Astrocyte (in vitro differentiated cells and primary cell): ENCODE measurements around the gene IFNL1. TPM values are rescaled to one million over a fixed set of nuclear protein-coding genes. Genes with fewer than 3 reads are reported as not detected.

Experiments
- DNase-seq: peaks from one replicate; pipeline ENCODE4 v3.0.0-alpha.2; 2010; ENCODE audit warnings: low read depth
- FAIRE-seq: peaks from 2 replicates; lab custom pipeline; 2011; peaks lifted over from hg19 to GRCh38; lab: Jason Lieb, UNC
- H2AFZ ChIP-seq: 2 replicates; pipeline ENCODE4 v1.6.0; 2012; ENCODE audit warnings: low read depth, low read length, inconsistent platforms
- H3K27ac ChIP-seq: 2 replicates; pipeline ENCODE4 v1.5.1; 2011; ENCODE audit warnings: low read depth, low read length, inconsistent platforms
- H3K27me3 ChIP-seq: 2 replicates; pipeline ENCODE4 v1.6.0; 2011; ENCODE audit warnings: low read length, inconsistent platforms; ENCODE audit not compliant: insufficient read depth
- H3K36me3 ChIP-seq: 2 replicates; pipeline ENCODE4 v1.5.1; 2011; ENCODE audit warnings: low read length, inconsistent platforms; ENCODE audit not compliant: insufficient read depth
- H3K4me1 ChIP-seq: 2 replicates; pipeline ENCODE4 v1.5.1; 2011; ENCODE audit warnings: low read length, inconsistent platforms; ENCODE audit not compliant: insufficient read depth
- H3K4me2 ChIP-seq: 2 replicates; pipeline ENCODE4 v1.6.0; 2012; ENCODE audit warnings: low read length, inconsistent platforms
- H3K4me3 ChIP-seq: 2 replicates; pipeline ENCODE4 v1.5.1; 2011; ENCODE audit warnings: low read depth, mild to moderate bottlenecking, low read length, inconsistent platforms; ENCODE audit not compliant: insufficient read depth
- H3K79me2 ChIP-seq: 2 replicates; pipeline ENCODE4 v1.6.0; 2012; ENCODE audit warnings: mild to moderate bottlenecking, low read length, inconsistent platforms; ENCODE audit not compliant: insufficient read depth
- H3K9ac ChIP-seq: 2 replicates; pipeline ENCODE4 v1.6.0; 2012; ENCODE audit warnings: mild to moderate bottlenecking, low read length, inconsistent platforms
- H3K9me3 ChIP-seq: 2 replicates; pipeline ENCODE4 v1.5.1; 2012; ENCODE audit warnings: low read depth, mild to moderate bottlenecking, low read length, inconsistent platforms; ENCODE audit not compliant: insufficient read depth
- H4K20me1 ChIP-seq: 2 replicates; pipeline ENCODE4 v1.6.0; 2012; ENCODE audit warnings: low read length, inconsistent platforms; ENCODE audit not compliant: insufficient read depth
- H3K27ac Mint-ChIP-seq: one replicate; pipeline ENCODE4 v1.8.0; 2021; ENCODE audit warnings: mild to moderate bottlenecking, mixed read lengths; ENCODE audit not compliant: unreplicated experiment
- H3K27me3 Mint-ChIP-seq: one replicate; pipeline ENCODE4 v1.8.0; 2021; ENCODE audit warnings: low read depth, mixed read lengths; ENCODE audit not compliant: unreplicated experiment
- H3K36me3 Mint-ChIP-seq: one replicate; pipeline ENCODE4 v1.8.0; 2021; ENCODE audit warnings: low read depth, mixed read lengths; ENCODE audit not compliant: unreplicated experiment
- H3K4me1 Mint-ChIP-seq: one replicate; pipeline ENCODE4 v1.8.0; 2021; ENCODE audit warnings: low read depth, mixed read lengths; ENCODE audit not compliant: unreplicated experiment
- H3K4me3 Mint-ChIP-seq: one replicate; pipeline ENCODE4 v1.8.0; 2021; ENCODE audit warnings: mild to moderate bottlenecking, moderate library complexity, mixed read lengths; ENCODE audit not compliant: unreplicated experiment
- H3K9me3 Mint-ChIP-seq: one replicate; pipeline ENCODE4 v1.8.0; 2021; ENCODE audit warnings: mild to moderate bottlenecking, mixed read lengths; ENCODE audit not compliant: unreplicated experiment
- CTCF ChIP-seq: IDR thresholded peaks from 2 replicates; pipeline ENCODE4 v1.5.1; 2011; ENCODE audit warnings: low read depth, mild to moderate bottlenecking, inconsistent platforms, low read length, moderate library complexity; ENCODE audit not compliant: insufficient read depth
- EZH2 ChIP-seq: IDR thresholded peaks from 2 replicates; pipeline ENCODE4 v1.6.1; 2012; ENCODE audit warnings: mild to moderate bottlenecking, low read length, inconsistent platforms; ENCODE audit not compliant: insufficient read depth
- total RNA-seq: library from RNA; stranded (reverse); gene quantifications from 2 replicates; pipeline ENCODE4 v1.2.1, GENCODE V29; 2021

IFNL1 gene
- total RNA-seq, 1 donor from 2014 or later, result 0.52 TPM

- Mint-ChIP-seq H3K9me3 (peaks cover 5% of the 10 kb centered on the region), H3K4me3 (no peak overlapping the region), H3K36me3 (no peaks in the 10 kb centered on the region), H3K27ac (peak overlapping the region; percentile 6), H3K4me1 (peaks cover 34% of the 10 kb centered on the region), H3K27me3 (peaks cover 17% of the 10 kb centered on the region)
- H3K4me2 ChIP-seq, result no peak overlapping the region
- TF ChIP-seq EZH2 (no peak), CTCF (no peak)
- H3K9me3 ChIP-seq, result no peaks in the 10 kb centered on the region
- no peak overlapping the region for H3K9ac ChIP-seq
- peaks cover 62% of the 10 kb centered on the region for H3K27me3 ChIP-seq
- no peak overlapping the region for H3K4me3 ChIP-seq
- H3K79me2 ChIP-seq, result no peaks in the 10 kb centered on the region
- no peaks in the 10 kb centered on the region for H3K4me1 ChIP-seq
- no peak for FAIRE-seq
- H4K20me1 ChIP-seq, result no peaks in the 10 kb centered on the region
- H2AFZ ChIP-seq, result no peak overlapping the region
- DNase-seq, result no peak
- no peak overlapping the region for H3K27ac ChIP-seq
- no peaks in the 10 kb centered on the region for H3K36me3 ChIP-seq
These were observed 7.9 kb downstream of the IFNL1 start for GRCh38 chr19:39304185-39304513.

- no peak for FAIRE-seq
- no peaks in the 10 kb centered on the region for H3K79me2 ChIP-seq
- no peak for DNase-seq
- H3K9me3 ChIP-seq, result no peaks in the 10 kb centered on the region
- no peak overlapping the region for H3K4me2 ChIP-seq
- H3K27ac ChIP-seq, result no peak overlapping the region
- no peaks in the 10 kb centered on the region for H3K36me3 ChIP-seq
- Mint-ChIP-seq H3K27ac (peak overlapping the region; percentile 28), H3K27me3 (peaks cover 23% of the 10 kb centered on the region), H3K4me3 (no peak overlapping the region), H3K9me3 (peaks cover 5% of the 10 kb centered on the region), H3K36me3 (peaks cover 1% of the 10 kb centered on the region), H3K4me1 (peaks cover 34% of the 10 kb centered on the region)
- peaks cover 62% of the 10 kb centered on the region for H3K27me3 ChIP-seq
- H3K4me3 ChIP-seq, result no peak overlapping the region
- no peak overlapping the region for H3K9ac ChIP-seq
- no peak overlapping the region for H2AFZ ChIP-seq
- TF ChIP-seq CTCF (no peak), EZH2 (no peak)
- H3K4me1 ChIP-seq, result no peaks in the 10 kb centered on the region
- H4K20me1 ChIP-seq, result no peaks in the 10 kb centered on the region
These were observed 8.7 kb downstream of the IFNL1 start for GRCh38 chr19:39304701-39305571.

DNA sequence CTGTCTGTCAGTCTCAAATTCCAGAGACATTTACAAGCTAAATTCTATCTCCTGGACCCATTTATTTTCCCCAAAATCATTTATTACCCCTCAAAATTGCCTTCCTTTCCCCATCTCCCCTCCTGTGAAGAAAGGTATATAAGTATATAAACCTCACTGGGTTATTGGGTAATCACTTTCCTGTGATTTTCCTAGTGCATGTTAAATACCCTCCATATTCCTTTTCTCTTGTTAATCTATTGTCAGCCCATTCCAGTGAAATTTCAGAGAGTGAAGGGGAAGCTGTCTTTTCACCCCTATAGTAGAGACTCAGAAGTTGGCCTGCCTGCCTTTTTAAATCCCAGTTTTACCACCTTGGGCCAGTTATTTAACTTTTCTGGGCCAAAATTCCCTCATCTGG lies 9.9 kb downstream of the IFNL1 start:
- Histone ChIP-seq H3K4me2 (no peak overlapping the region), H3K9ac (no peak overlapping the region), H4K20me1 (no peaks in the 10 kb centered on the region), H3K9me3 (no peaks in the 10 kb centered on the region), H2AFZ (no peak overlapping the region), H3K4me3 (no peak overlapping the region), H3K27me3 (peaks cover 62% of the 10 kb centered on the region), H3K36me3 (no peaks in the 10 kb centered on the region), H3K4me1 (no peaks in the 10 kb centered on the region), H3K27ac (no peak overlapping the region), H3K79me2 (no peaks in the 10 kb centered on the region)
- Mint-ChIP-seq H3K9me3 (peaks cover 10% of the 10 kb centered on the region), H3K4me3 (no peak overlapping the region), H3K36me3 (peaks cover 9% of the 10 kb centered on the region), H3K27me3 (peaks cover 34% of the 10 kb centered on the region), H3K27ac (peak overlapping the region; percentile 30), H3K4me1 (peaks cover 34% of the 10 kb centered on the region)
- DNase-seq (no peak), FAIRE-seq (no peak)
- TF ChIP-seq CTCF (no peak), EZH2 (no peak)
